ENCODE results near the gene HOMER3. TPM values are rescaled to one million over a fixed set of nuclear protein-coding genes. Genes with fewer than 3 reads are reported as not detected.

Gene HOMER3
- 10 to 100 TPM; 53.2 to 76.5 (median 56.5) TPM for polyA plus RNA-seq (ENCODE audit: insufficient read length in 4 of 4)

DNA sequence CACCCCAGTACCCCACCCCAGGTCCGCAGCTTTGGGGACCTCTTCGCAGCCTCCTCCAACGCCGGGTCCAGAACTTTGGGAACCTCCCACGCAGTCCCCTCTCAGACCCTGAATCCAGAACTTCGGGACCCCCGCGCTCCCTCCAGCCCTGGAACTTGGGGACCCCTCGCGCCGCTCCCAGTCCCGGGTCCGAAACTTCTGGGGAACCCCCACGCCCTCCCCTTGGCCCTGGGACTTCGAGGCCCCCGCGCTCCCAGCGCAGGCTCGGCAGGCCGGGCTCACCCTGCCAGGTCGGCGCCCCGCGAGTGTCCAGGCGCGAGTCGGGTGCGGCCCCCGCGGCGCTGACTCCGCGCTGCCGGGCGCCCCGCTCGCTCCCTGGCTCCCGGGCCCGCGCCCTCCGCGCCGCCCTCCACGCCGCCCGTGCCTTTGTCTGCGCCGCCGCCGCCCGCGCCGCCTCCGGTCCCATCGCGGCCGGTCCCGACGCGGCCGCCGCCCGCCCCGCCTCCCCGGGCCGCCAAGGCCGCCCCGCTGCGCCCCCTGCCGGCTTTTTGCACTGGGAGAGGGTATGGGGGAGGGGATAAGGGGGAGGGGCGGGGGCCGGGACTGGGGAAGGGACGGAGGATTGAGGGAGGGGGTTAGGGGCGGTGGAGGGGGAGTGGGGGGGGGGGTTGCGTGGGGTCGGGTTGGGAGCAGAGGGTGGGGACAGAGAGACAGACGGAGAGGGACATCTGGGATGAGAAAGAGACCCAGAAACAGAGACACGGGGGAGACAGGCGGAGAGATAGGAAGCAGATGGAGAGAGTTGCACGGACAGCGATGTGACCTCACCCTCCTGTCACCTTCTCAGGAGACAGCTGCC is at the start of gene HOMER3:
Gene HOMER3, minus strand, starts transcription at position 449 of the 859 bp plus-strand sequence. CDS start 2,235 bp downstream, outside the sequence.
- peak; percentile 53 to 66 (median 61) for DNase-seq (ENCODE audit: low read depth in 4 of 4, low spot score in 3 of 4)

GRCh38 chr19:18990128-18990708 is 49.2 kb upstream of the HOMER3 start:
- DNase-seq (ENCODE audit: low read depth in 4 of 4, low spot score in 3 of 4), result no peak

DNA sequence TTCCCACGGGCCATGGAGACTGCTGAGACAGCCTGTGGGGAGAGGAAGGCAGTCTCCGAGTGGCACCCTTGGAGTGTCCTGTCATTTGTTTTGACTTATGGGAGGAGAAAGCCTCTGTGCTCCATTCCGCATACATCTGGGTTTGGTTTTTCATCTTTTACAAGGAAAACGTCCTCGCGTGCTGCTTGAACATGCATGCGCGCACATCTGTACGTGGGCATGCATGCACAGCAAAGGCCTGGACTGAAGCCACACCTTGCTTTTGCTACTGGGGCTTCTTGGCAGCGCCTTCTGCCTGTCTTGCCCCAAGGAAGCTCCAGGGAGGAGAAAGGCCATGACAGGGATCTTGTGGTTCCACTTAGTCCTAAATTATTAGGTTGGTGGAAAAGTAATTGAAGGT is 48.3 kb upstream of the HOMER3 start:
- no peak for DNase-seq (ENCODE audit: low read depth in 4 of 4, low spot score in 3 of 4)

DNA sequence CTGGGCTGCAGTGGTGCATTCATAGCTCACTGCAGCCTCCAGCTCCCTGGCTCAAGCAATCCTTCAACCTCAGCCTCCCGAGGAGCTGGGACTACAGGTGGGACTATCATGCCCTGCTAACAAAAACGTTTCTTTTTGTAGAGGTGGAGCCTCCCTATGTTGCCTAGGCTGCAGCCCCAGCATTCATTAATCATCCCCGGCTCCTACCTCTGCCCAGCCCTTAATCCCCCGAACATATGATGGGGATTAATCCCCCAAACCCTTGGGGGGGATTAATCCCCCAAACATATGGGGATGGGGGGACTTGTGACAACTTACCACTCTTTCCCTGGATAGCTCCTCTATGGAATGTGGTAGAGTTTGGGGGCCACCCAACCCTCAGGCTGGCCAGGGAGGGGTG is 46.4 kb upstream of the HOMER3 start:
- DNase-seq (ENCODE audit: low read depth in 4 of 4, low spot score in 3 of 4), result no peak

- DNase-seq (ENCODE audit: low read depth in 4 of 4, low spot score in 3 of 4), result no peak
These were observed 44.2 kb upstream of the HOMER3 start for GRCh38 chr19:18985257-18985656.

GRCh38 chr19:18984251-18984650 is 43.2 kb upstream of the HOMER3 start:
- DNase-seq (ENCODE audit: low read depth in 4 of 4, low spot score in 3 of 4), result no peak

DNA sequence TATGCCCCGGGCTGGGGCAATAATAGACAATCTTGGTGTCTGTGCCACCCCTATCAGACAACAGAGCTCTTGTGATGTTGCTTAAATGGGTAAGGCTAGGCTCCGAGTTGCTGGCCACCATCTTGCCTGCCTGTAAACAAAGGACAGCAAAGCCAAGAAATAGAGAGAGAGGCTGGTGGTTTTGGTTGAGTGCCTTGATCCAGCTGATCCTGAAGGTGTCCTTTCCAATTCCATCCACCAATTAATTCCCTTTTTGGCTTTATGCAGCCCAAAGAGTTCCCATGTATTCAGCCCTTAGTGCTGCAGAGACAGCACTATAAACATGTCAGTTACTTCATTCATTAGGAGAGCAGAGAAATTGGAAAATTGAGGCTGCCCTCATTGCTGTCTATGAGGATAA is 41.7 kb upstream of the HOMER3 start:
- DNase-seq (ENCODE audit: low read depth in 4 of 4, low spot score in 3 of 4), result no peak

DNA sequence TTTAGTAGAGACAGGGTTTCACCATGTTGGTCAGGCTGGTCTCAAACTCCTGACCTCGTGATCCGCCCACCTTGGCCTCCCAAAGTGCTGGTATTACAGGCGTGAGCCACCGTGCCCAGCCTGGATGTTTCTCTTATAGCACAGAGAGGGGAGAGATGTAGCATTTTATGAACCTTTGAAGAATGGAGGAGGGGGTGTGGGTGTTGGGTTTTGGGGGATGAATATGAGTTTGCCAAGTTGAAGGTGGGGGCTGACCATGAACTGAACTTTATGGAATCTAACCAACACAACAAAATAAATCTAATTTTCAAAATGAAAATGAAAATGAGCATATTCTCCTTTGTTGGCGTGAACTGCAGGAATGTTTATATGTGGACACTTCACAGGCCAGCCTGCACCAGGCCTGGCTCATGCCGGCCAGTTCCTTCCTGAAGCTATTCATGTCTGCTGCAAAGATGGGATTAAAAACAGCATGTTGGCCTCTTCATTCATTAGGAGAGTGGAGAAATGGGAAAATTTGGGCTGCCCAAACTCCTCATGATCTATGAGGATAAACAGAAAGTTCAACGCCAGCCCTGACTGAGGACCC is 39.5 kb upstream of the HOMER3 start:
- DNase-seq (ENCODE audit: low read depth in 4 of 4, low spot score in 3 of 4), result no peak

GRCh38 chr19:18978616-18979015 is 37.6 kb upstream of the HOMER3 start:
- DNase-seq (ENCODE audit: low read depth in 4 of 4, low spot score in 3 of 4), result no peak

DNA sequence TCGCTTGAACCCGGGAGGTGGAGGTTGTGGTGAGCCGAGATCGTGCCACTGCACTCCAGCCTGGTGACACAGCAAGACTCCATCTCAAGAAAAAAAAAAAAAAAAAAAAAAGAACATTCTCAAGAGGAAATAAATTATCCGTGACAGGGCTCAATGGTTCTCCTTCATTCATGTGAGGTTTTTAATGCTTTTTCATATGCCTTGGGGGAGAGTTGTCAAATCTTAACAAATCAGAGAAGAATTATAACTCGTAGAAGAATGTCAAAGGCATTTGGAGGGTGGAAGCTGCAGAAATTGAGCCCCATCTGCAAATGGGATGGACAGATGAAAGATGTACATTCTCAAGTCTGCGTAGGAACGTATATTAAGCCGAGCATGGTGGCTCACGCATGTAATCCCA is 34.9 kb upstream of the HOMER3 start:
- DNase-seq (ENCODE audit: low read depth in 4 of 4, low spot score in 3 of 4), result no peak

GRCh38 chr19:18975011-18975410 is 34.0 kb upstream of the HOMER3 start:
- no peak for DNase-seq (ENCODE audit: low read depth in 4 of 4, low spot score in 3 of 4)

DNA sequence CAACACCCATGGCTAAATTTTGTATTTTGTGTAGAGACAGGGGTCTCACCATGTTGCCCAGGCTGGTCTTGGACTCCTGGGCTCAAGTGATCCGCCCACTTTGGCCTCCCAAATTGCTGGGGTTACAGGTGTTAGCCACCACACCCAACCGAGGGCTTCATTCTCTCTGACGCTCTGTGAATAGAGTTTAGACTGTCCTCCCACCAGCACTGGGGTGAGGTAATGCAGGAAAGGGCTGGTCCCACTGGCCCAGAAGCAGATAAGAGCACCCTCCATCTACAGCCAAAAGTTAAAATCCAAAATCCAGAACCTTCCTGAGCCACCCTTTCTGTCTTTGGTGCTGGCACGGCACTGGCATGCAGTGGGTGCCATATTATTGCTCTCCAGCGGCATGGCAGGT is 31.8 kb upstream of the HOMER3 start:
- DNase-seq (ENCODE audit: low read depth in 4 of 4, low spot score in 3 of 4), result no peak

DNA sequence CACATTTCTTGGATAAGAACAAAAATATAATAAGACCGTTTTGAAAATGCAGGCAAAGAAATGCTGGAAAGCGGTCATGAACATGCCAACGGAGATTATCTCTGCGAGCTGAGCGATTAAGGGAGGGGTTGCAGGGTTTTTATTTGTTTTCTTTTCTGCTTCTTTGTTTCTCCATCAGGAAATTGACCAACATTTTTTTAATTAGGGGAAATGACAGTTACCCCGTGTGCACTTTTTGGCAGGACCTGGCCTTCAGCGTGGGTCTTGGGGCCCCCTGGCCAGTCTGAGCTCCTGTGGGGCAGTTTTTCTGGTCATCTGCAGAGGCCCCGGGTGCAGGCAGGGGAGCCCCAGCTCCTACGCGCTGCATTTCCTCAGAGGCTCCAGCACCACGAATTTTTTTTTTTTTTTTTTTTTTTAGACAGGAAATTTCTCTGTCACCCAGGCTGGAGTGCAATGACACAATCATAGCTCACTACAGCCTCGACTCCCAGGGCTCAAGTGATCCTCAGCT is 31.3 kb upstream of the HOMER3 start:
- DNase-seq (ENCODE audit: low read depth in 4 of 4, low spot score in 3 of 4), result no peak

DNA sequence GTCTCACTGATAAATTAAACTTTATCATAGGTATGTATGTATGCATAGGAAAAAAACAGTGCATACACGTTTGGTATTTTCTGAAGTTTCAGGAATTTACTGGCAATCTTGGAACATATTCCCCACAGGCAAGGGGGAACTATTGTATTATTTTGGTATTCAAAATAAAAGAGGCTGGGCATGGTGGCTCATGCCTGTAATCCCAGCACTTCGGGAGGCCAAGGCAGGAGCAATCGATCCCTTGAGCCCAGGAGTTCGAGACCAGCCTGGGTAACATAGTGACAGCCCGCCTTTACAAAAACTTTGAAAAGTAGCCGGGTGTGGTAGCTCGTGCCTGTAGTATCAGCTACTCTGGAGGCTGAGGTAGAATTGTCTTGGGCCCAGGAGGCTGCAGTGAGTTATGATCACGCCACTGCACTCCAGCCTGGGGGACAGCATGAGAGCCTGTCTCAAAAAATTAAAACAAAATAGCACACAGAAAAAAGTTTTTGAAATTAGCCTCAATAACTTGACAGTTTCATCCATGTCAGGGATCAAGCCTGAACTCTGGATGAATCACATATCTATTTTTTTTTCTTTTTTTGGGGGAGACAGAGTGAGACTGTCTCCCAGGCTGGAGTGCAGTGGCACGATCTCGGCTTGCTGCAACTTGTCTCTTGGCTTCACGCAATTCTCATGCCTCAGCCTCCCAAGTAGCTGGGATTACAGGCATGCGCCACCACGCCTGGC is 29.1 kb upstream of the HOMER3 start:
- no peak for DNase-seq (ENCODE audit: low read depth in 4 of 4, low spot score in 3 of 4)

GRCh38 chr19:18967358-18968146 is 26.5 kb upstream of the HOMER3 start:
- peak in 3 of 4 donors; percentile 51 to 74 (median 64) for DNase-seq (ENCODE audit: low read depth in 4 of 4, low spot score in 3 of 4)

GRCh38 chr19:18966307-18966706 is 25.3 kb upstream of the HOMER3 start:
- DNase-seq (ENCODE audit: low read depth in 4 of 4, low spot score in 3 of 4), result no peak

DNA sequence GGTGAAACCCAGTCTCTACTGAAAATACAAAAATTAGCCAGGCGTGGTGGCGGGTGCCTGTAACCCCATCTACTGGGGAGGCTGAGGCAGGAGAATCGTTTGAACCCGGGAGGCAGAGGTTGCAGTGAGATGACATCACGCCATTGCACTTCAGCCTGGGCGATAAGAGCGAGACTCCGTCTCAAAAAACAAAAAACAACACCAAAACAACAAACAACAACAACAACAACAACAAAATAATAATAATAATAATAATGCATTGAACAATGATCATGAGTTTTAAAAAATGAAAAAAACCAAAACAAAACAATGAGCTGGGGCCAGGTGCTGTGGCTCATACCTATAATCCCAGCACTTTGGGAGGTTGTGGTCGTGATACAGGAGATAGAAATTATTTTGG is 23.1 kb upstream of the HOMER3 start:
- no peak for DNase-seq (ENCODE audit: low read depth in 4 of 4, low spot score in 3 of 4)

- DNase-seq (ENCODE audit: low read depth in 4 of 4, low spot score in 3 of 4), result no peak
These were observed 21.0 kb upstream of the HOMER3 start for GRCh38 chr19:18961767-18962620.

- DNase-seq (ENCODE audit: low read depth in 4 of 4, low spot score in 3 of 4), result no peak
These were observed 19.4 kb upstream of the HOMER3 start for GRCh38 chr19:18960370-18960769.
